Measurements from ENCODE around the gene ITIH1. TPM values are rescaled to one million over a fixed set of nuclear protein-coding genes. Genes with fewer than 3 reads are reported as not detected.

The ITIH1 gene
- total RNA-seq, 1 donor from 2014 or later, result not detected

DNA sequence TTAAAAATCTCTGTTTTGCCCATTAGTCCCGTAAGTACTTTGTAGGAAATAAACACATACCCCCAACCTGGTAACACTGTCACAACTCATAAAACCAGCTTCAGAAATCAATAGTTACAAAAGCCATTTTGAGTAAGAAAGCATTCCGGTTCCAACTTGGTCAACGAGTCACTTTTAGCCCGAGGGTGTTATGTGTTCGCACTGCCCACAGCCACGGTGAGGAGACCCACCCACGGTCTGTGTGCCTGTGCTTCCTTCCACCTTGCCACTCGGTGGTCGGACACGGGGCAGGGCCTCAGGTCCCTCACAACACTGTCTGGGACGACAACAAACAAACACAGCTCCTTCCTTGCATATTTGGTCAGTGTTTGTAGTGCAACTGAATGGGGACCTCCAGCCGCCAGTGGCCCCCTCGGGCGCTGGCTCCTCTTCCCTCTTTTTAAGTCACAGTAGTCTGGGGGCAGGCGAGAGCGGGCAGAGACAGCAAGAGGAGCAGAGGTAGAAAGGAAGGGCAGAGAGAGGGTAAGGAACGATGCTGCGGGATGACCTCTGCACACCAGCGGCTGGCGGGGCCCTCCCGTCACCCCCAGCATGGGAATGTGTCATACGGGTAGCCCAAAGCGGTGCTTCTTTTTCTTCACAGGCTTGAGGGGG lies 62.6 kb downstream of the ITIH1 start:
- H3K27me3 ChIP-seq (ENCODE audit: insufficient read depth, low read length), result no peaks in the 10 kb centered on the region
- Mint-ChIP-seq H3K4me3 (ENCODE audit: unreplicated experiment) (no peak overlapping the region), H3K4me1 (ENCODE audit: low read depth, unreplicated experiment) (peaks cover 10% of the 10 kb centered on the region), H3K27me3 (ENCODE audit: low read depth, unreplicated experiment) (peaks cover 4% of the 10 kb centered on the region), H3K27ac (ENCODE audit: unreplicated experiment) (no peak overlapping the region), H3K36me3 (ENCODE audit: low read depth, unreplicated experiment) (peaks cover 14% of the 10 kb centered on the region), H3K9me3 (ENCODE audit: unreplicated experiment) (no peaks in the 10 kb centered on the region)
- H3K9me3 ChIP-seq (ENCODE audit: insufficient read depth, low read depth, low read length), result no peaks in the 10 kb centered on the region
- H3K4me1 ChIP-seq (ENCODE audit: insufficient read depth, low read length), result peaks cover 8% of the 10 kb centered on the region
- H3K4me3 ChIP-seq (ENCODE audit: insufficient read depth, low read depth, low read length), result no peak overlapping the region
- no peak for DNase-seq (ENCODE audit: low read depth)
- H3K27ac ChIP-seq (ENCODE audit: low read depth, low read length), result no peak overlapping the region
- H4K20me1 ChIP-seq (ENCODE audit: insufficient read depth, low read length), result peaks cover 3% of the 10 kb centered on the region
- TF ChIP-seq EZH2 (IDR thresholded peaks at IDR 0.05; ENCODE audit: insufficient read depth, low read length), result no peak
- TF ChIP-seq, protein P1, sequence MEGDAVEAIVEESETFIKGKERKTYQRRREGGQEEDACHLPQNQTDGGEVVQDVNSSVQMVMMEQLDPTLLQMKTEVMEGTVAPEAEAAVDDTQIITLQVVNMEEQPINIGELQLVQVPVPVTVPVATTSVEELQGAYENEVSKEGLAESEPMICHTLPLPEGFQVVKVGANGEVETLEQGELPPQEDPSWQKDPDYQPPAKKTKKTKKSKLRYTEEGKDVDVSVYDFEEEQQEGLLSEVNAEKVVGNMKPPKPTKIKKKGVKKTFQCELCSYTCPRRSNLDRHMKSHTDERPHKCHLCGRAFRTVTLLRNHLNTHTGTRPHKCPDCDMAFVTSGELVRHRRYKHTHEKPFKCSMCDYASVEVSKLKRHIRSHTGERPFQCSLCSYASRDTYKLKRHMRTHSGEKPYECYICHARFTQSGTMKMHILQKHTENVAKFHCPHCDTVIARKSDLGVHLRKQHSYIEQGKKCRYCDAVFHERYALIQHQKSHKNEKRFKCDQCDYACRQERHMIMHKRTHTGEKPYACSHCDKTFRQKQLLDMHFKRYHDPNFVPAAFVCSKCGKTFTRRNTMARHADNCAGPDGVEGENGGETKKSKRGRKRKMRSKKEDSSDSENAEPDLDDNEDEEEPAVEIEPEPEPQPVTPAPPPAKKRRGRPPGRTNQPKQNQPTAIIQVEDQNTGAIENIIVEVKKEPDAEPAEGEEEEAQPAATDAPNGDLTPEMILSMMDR (IDR thresholded peaks at IDR 0.05; ENCODE audit: insufficient read depth, low read depth, low read length), result no peak
- no peak overlapping the region for H3K4me2 ChIP-seq (ENCODE audit: low read length)
- no peaks in the 10 kb centered on the region for H3K79me2 ChIP-seq (ENCODE audit: insufficient read depth, low read length)
- H3K36me3 ChIP-seq (ENCODE audit: insufficient read depth, low read length), result no peaks in the 10 kb centered on the region
- H3K9ac ChIP-seq (ENCODE audit: low read length), result no peak overlapping the region
- no peak overlapping the region for H2AFZ ChIP-seq (ENCODE audit: low read depth, low read length)
- FAIRE-seq, result no peak

- no peak overlapping the region for H3K9ac ChIP-seq (ENCODE audit: low read length)
- peaks cover 3% of the 10 kb centered on the region for H4K20me1 ChIP-seq (ENCODE audit: insufficient read depth, low read length)
- peaks cover 8% of the 10 kb centered on the region for H3K4me1 ChIP-seq (ENCODE audit: insufficient read depth, low read length)
- H3K4me2 ChIP-seq (ENCODE audit: low read length), result no peak overlapping the region
- DNase-seq (ENCODE audit: low read depth), result peak; percentile 10
- peaks cover 10% of the 10 kb centered on the region for H3K4me1 Mint-ChIP-seq (ENCODE audit: low read depth, unreplicated experiment)
- no peaks in the 10 kb centered on the region for H3K9me3 Mint-ChIP-seq (ENCODE audit: unreplicated experiment)
- no peaks in the 10 kb centered on the region for H3K27me3 ChIP-seq (ENCODE audit: insufficient read depth, low read length)
- H3K27ac Mint-ChIP-seq (ENCODE audit: unreplicated experiment), result no peak overlapping the region
- H3K9me3 ChIP-seq (ENCODE audit: insufficient read depth, low read depth, low read length), result no peaks in the 10 kb centered on the region
- no peak overlapping the region for H3K4me3 ChIP-seq (ENCODE audit: insufficient read depth, low read depth, low read length)
- H3K79me2 ChIP-seq (ENCODE audit: insufficient read depth, low read length), result no peaks in the 10 kb centered on the region
- no peak for FAIRE-seq
- H3K4me3 Mint-ChIP-seq (ENCODE audit: unreplicated experiment), result no peak overlapping the region
- H3K36me3 Mint-ChIP-seq (ENCODE audit: low read depth, unreplicated experiment), result peaks cover 14% of the 10 kb centered on the region
- no peak overlapping the region for H2AFZ ChIP-seq (ENCODE audit: low read depth, low read length)
- H3K27ac ChIP-seq (ENCODE audit: low read depth, low read length), result no peak overlapping the region
- TF ChIP-seq EZH2 (IDR thresholded peaks at IDR 0.05; ENCODE audit: insufficient read depth, low read length), result no peak
- TF ChIP-seq, protein P1 (IDR thresholded peaks at IDR 0.05; ENCODE audit: insufficient read depth, low read depth, low read length), result no peak
- no peaks in the 10 kb centered on the region for H3K36me3 ChIP-seq (ENCODE audit: insufficient read depth, low read length)
- peaks cover 3% of the 10 kb centered on the region for H3K27me3 Mint-ChIP-seq (ENCODE audit: low read depth, unreplicated experiment)
Observed at GRCh38 chr3:52841211-52841980, 64.0 kb downstream of the ITIH1 start.

Other genes starting within 250 kb of the ITIH1 start
- 178 and 189 TPM in 2 replicates for gene NT5DC2, start 243.7 kb upstream of the ITIH1 start, total RNA-seq
- 22.9 and 26.0 TPM in 2 replicates for gene UQCC5, start 241.0 kb upstream of the ITIH1 start, total RNA-seq
- 54.5 and 58.4 TPM in 2 replicates for gene PBRM1, start 91.7 kb upstream of the ITIH1 start, total RNA-seq
- 85.4 and 93.7 TPM in 2 replicates for gene GNL3, start 91.6 kb upstream of the ITIH1 start, total RNA-seq
- gene GLT8D1, start 71.8 kb upstream of the ITIH1 start, total RNA-seq, result 78.2 and 95.5 TPM in 2 replicates
- 110 and 119 TPM in 2 replicates for gene SPCS1, start 71.5 kb upstream of the ITIH1 start, total RNA-seq
- 14.8 and 15.1 TPM in 2 replicates for gene NEK4, start 6.7 kb upstream of the ITIH1 start, total RNA-seq
- gene ITIH3, start 17.2 kb downstream of the ITIH1 start, total RNA-seq, result 0.16 and 0.36 TPM in 2 replicates
- gene ITIH4, start 53.1 kb downstream of the ITIH1 start, total RNA-seq, result 2.8 and 5.3 TPM in 2 replicates
- not detected in 2 replicates for gene MUSTN1, start 57.4 kb downstream of the ITIH1 start, total RNA-seq
- 12.1 and 14.7 TPM in 2 replicates for gene STIMATE, start 119.9 kb downstream of the ITIH1 start, total RNA-seq

All from astrocyte (in vitro differentiated cells and primary cell).